HuH-7.5 (cell line): ENCODE results near the gene MDH1.
A peak's percentile ranks its signal among the peaks of the same experiment; 100 is the strongest.
"Not testable (repeated sequence)": the region's sequence is repeated elsewhere in the genome, so short reads cannot be mapped to it uniquely, and the experiment has no call there.

Source experiments
- DNase-seq: peaks from one replicate; pipeline ENCODE4 v3.0.0; 2011; ENCODE audit warnings: low spot score

The MDH1 gene

DNA sequence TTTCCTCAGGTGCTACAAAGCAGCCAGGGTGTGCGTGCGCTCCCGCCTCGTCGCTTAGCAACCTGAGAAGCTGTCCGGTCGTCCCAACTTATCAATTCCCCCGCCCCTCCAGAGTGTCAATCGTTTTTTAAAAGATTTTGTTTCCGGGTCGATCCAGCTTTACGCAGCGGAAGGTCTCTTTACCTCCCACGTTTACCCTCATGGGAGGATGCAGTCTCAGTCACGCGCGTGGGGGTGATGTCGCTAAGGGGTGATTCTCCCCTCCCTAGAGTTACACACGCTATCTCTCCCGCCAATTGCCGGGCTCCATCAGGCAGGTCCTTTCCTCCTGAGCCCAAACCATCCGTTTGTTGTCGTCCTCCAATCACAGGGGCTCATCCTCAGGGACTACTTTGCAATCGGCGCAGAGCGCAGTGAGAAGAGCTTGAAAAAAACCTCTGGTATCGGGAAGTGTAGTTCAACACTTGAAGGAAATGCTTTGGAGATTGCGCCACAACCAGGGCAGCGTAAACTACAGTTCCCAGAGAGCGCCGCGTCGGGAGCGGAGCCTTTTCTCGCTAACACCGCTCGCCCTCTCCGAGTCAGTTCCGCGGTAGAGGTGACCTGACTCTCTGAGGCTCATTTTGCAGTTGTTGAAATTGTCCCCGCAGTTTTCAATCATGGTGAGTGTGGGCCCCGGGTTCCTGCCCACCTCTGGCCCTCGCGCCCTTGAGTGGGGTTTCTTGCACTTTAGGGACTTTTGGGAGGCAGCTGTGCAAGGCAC, at the start of gene MDH1, which contains the start of gene WDPCP:
TSS of gene MDH1 (plus strand) at position 579 of the 763 bp plus-strand sequence. CDS start at position 660, 81 bp downstream.
TSS of gene WDPCP (minus strand) at position 93 of the 763 bp plus-strand sequence. CDS start 206 bp downstream, outside the sequence.
- DNase-seq: peak; percentile 49

DNA sequence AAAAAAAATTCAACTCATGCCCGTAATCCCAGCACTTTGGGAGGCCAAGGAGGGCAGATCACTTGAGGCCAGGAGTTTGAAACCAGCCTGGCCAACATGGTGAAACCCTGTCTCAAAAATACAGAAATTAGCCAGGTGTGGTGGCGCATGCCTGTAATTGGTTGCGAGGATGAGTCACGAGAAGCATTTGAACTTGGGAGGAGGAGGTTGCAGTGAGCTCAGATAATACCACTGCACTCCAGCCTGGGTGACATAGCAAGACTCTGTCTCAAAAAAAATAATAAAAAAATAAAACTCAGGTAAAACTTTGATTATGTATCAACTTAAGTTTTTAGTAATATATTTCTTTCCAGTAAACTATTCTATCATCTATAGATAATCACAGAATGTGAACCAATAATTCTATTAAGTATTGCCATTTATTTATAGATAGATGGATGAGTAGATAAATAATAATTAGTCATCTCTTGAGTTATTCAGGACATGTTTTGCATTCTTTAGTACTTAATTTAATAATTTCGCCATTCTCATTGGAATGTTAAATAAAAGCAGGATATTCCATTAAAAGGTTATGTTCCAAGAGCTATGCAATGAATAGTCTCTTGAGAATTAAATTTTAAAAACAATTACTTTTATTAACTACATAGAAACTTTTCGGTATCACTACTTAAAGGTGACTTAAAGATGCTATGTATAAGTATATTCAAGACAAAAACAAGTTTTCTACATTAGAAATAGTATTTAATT, 49.2 kb upstream of the MDH1 start:
- no peak for DNase-seq

DNA sequence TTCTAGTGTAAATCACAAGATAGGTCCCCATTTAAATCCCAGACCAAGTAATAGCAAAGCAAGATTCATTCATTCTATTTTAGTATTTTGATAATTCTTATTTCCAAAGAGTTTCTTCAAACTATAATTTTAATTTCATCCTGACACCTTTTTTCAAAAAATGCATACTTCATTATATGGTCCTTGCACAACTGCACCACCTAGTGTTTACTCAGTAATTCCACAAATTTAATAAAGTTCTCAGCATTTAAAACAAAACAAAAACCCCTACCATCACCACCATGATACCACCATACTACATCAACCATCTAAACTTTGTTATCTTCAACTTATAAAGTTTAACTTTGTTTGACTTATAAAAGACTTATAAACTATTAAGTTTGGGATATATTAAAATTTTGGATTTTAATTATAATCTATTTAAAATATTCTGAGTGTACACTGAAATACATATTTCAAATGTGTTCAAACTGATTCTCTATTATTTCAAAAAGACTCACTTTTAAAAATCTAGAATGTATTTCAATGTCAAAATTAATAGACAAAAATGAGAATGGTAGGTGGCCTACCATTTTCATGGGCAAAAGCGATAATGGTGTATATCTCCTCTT, 44.6 kb upstream of the MDH1 start:
- no peak for DNase-seq

DNA sequence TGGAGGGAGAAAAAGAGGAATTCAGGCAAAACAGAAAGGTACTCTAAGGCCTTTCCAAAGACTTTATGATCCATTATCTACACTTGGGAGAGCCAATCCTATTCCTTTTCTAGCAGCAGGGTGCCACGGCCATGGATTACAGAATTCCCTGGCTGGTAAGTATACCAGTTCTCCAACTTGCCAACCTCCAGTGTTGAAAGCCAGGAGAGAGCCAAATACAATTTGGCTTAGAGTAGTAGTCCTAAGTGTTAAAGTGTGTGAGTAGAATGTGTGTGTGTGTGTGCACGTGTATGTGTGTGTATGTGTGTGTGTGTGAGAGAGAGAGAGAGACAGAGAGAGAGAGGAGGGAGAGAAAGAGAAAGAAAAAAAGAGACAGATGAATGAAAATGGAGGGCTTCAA, 43.7 kb upstream of the MDH1 start:
- DNase-seq: no peak

DNA sequence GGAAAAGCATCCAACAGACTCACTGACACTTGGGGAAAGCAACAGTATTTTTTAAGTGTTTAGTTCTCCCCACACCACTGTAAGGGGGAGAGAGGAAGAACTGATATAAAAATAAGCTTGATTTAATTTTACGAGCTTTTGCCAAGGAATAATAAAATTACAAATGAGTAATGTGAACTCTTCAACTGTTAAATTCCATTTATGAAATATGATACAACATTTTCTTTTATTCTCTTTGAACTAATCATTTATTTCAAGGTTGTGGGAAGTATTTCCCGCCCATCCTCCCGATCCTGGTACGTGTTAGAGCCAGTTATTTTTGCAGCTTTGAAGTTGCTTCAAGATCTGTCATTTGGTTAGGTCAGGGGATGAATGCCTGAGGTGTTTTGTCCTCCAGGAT, 35.7 kb upstream of the MDH1 start:
- DNase-seq: no peak

DNA sequence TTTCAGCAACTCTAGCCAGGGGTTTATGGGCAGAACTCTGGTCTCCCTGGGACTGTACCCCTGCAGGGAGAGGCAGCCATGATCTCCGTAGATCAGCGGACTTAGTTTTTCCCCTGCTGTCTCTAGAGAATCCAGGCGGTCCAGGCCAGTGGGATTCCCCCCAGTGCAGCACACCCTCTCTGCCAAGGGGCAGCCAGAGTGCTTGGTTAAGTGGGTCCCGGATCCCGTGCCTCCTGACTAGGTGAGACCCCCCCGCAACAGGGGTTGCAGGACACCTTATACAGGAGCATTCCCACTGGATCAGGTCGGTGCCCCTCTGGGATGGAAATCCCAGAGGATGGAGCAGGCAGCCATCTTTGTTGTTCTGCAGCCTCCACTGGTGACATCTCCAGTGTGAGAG, 33.5 kb upstream of the MDH1 start:
- no peak for DNase-seq

DNA sequence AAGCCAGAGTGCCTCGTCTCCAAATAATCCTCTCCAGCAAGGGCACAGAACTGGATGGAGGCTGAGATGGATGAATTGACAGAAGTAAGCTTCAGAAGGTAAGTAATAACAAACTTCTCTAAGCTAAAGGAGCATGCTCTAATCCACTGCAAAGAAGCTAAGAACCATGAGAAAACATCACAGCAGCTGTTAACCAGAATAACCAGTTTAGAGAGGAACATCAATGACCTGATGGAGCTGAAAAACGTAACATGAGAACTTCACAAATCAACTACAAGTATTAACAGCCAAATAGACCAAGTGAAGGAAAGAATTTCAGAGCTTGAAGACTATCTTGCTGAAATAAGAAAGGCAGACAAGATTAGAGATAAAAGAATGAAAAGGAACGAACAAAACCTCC, 32.8 kb upstream of the MDH1 start:
- DNase-seq: no peak

DNA sequence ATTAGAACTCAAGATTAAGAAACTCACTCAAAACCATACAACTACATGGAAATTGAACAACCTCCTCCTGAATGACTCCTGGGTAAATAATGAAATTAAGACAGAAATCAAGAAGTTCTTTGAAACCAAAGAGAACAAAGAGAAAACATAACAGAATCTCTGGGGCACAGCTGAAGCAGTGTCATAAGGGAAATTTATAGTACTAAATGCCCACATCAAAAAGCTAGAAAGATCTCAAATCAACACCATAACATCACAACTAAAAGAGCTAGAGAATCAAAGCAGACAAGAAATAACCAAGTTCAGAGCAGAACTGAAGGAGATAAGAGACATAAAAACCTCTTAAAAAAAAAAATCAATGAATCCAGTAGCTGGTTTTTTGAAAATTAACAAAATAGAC, 30.9 kb upstream of the MDH1 start:
- not testable (repeated sequence) for DNase-seq

DNA sequence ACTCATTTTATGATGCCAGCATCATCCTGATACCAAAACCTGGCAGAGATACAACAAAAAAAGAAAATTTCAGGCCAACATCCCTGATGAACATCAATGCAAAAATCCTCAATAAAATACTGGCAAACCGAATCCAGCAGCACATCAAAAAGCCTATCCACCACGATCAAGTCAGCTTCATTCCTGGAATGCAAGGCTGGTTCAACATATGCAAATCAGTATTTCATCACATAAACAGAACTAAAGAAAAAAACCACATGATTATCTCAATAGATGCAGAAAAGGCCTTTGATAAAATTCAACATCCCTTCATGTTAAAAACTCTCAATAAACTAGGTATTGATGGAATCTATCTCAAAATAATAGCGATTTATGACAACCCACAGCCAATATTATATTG, 29.8 kb upstream of the MDH1 start:
- DNase-seq: not testable (repeated sequence)

DNA sequence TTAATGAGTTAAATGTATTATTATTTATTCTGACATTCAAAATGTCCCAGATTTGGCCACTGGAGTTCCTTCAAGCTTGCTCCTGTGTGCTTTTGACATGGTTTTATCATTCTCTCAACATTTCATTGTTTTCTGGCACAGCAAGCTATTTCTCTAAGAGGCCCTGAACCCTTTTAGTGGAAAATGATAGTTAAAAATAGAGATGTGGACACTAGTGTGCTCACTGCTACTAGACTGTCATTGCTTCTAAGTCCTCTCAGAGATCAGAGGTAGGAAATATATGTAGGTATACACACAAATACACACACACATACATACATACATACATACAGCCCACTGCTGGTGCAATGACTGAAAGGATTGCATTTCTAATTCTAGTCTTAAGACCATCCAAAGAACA, 26.0 kb upstream of the MDH1 start:
- no peak for DNase-seq

DNA sequence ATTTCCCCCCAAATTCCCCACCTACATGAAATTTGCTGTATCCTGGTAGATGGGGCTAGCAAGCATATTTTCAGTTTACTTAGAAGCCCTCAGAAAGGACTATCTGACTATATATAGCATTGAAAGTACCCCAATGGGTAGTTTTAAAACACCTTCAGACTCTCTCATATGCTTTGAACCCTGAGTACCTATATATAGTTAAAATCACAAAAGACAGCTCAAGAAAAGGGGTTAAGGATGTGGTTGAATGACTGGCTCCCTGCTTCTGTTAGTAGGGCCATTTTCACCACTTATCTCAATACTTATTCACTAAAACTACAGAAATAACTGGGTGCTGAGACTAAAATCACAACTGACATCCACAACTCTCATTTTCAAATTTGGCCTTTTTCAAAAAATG, 19.0 kb upstream of the MDH1 start:
- DNase-seq: no peak

DNA sequence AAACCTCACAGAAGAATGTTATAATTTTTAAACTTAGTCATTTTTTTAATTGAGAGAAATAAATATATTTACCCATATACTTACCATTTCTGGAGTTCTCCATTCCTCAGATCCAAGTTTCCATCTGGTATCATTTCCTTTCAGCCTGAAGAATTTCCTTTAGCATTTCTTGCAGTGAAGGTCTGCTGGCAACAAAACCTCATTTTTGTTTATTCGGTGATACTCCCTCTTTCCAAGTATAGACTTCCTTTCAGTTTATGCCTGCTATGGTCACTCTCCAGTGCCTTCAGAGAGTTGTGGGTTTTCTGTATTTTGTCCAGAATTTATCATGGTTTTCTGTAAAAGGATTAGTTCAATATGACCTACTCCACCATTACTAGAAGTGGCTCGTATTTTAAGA, 17.5 kb upstream of the MDH1 start:
- DNase-seq: no peak

DNA sequence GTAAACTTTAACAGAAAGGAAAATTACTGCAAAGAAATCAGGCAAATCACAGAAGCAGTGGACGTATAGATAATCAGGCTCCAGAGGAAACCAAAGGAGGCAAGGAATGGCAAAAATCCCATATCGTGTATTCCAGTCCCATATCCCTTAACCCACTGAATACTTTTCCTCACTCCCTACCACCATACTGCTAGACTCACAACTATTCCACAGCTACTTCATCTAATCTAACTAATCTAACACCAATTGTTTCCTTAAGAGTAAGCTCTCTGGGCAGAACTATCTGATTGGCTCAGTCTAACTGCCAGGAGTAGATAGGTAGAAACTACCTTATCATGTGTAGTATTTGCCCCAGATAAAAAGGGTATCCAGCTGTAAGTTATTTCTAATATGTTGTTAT, 16.8 kb upstream of the MDH1 start:
- no peak for DNase-seq

DNA sequence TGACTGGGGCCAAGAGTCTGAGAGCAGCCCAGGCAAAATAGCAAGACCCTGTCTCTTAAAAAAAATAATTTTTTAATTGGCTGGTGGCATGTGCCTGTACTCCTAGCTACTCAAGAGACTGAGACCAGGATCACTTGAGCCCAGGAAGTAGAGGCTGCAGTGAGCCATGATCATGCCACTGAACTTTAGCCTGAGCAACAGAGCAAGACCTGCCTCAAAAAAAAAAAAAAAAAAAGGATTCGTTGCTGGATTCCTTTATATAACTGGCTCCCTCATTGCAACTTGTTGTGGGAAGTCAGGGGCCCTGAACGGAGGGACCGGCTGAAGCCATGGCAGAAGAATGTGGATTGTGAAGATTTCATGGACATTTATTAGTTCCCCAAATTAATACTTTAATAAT, 15.7 kb upstream of the MDH1 start:
- DNase-seq: not testable (repeated sequence)

DNA sequence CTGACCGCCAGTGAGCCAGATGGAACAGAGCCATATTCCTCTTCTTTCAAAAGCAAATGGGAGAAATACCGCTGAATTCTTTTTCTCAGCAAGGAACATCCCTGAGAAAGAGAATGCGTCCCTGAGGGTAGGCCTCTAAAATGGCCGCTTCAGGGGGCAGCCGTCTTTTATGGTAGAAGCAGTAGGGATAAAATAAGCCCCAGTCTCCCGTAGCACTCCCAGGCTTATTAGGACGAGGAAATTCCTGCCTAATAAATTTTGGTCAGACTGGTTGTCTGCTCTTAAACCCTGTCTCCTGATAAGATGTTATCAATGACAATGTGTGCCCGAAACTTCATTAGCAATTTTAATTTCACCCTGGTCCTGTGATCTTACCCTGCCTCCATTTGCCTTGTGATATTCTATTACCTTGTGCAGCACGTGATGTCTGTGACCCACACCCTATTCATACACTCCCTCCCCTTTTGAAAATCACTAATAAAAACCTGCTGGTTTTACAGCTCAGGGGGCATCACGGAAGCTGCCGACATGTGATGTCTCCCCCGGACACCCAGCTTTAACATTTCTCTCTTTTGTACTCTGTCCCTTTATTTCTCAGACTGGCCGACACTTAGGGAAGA, 14.9 kb upstream of the MDH1 start:
- not testable (repeated sequence) for DNase-seq

DNA sequence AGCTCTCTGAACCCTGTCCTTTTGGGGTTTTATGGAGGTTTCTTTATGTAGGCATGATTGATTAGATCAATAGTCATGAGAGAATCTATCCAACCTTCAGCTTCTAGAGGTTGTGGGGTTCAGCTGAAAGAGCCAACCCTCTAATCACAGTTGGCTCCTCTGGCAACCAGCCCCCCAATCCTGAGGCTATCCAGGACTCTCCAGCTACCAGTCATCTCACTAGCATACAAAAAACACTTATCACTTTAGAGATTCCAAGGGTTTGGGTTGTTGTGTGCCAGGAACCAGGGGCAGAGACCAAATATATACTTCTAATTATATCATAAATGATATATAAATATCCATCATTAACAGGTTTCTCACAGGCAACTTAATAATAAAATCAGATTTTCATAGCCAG, 12.2 kb upstream of the MDH1 start:
- DNase-seq: no peak

DNA sequence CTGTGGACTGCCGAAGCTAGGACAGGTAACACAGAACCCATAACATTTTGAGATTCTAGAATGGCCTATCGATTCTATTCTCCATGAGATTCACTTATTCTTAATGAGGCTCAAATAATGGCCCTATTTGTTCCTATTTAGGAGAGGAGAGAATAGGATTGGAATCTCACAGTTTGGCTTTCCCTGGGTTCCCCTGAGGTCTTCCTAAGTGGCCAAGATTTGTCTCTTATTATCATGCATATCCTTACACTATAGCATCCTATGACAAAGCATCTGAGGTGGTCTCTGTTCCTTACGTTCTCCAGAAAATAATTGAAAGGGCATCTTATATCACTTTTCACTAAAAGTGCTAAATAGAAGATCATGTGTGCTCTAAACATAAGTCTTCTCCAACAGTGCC, 10.0 kb upstream of the MDH1 start:
- no peak for DNase-seq

DNA sequence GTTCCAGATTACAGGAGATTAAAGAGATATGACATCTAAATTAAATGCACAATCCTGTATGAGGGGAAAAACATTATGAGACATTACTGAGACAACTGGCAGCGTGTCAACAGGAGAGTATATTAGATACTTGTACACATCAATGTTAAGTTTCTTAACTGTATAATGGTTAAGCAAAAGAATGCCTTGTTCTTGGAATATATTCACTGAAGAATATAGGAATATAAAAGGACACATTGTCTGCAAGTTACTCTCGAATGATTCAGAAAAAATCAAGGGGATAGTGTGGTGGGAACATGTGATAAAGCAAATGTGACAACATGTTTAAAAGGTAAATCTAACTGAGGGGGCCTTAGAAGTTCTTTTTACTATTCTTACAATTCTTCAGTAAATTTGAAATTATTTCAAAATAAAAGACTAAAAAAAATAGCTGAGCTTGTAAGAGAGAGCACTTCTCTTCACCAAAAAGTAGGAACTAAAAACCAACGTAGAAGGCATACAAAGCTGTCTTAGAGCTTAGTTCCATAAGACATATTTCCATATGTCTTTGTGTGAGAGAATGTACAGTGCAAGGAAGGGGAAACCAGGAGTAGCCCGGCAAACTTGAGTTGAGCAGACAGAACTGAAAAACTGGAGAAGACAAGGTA, 8.0 kb upstream of the MDH1 start:
- no peak for DNase-seq

DNA sequence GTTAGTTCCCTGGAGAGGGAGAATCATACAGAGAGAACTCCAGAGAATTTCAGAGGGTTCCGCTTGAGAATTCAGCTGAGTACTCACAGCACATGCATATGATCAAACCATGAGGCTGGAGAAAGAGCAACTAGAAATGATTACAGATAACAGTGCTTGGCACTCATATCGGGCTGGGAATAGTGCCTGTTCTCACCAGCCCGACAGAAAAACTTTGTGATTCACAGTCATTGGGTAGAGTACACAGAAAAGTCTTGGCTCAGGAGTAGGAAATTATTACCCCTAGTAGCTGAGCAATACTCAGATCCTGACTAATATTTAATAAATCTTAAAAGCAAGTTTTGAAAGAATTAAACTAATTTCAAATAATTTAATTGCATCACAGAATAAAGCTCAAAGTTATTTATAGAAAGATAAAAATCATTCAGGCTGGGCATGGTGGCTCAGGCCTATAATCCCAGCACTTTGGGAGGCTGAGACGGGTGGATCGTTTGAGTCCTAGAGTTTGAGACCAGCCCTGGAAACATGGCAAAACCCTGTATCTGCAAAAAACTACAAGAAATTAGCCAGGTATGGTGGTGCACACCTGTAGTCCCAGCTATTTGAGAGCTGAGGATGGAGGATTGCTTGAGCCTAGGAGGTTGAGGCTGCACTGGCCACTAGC, 7.3 kb upstream of the MDH1 start:
- DNase-seq: no peak

DNA sequence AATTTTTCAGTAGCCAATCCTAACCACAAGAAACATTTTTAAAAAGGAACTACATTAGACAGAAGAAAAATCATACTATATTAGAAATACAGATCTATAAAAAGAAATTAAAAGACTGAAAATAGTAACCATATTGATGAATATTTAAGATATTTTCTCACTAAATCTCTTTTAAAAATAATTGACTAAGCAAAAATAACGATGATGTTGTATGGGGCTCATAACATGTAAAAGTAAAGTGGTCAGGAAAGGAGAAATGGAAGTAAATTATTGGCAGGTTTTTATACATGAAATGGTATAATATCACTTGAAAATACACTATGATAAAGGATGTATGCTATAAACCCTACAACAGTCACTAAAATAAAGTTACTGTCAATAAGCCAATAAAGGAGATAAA, 5.9 kb upstream of the MDH1 start:
- DNase-seq: no peak

DNA sequence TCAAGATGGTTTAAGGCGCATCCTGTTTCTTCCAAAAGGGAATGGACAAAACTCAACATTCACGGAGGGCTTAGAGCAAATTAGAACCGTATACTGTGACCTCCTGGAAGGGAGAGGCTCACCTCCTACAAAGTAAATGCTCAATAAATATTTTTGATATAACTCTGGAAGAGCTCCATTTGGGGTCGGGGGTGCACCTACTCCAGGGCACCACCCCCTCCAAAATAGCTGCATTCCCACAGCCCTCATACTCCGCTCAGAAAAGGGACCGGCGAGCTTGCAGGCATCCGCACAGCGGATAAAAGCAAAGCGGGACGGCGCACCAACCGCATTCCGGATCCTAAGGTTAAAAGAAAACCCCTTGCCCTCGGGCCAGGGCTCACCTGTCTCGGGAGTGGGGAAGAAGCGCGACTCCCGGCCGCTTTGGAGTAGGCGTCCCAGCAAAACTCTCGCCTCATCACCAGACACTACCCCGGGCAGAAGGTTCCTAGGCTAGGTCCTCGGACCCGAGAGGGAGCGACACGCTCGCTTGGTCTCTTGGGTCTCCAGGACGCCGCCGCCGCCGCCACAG, 864 bp upstream of the MDH1 start:
- no peak for DNase-seq
